ENCODE data around the gene XG. TPM values are rescaled to one million over a fixed set of nuclear protein-coding genes. Genes with fewer than 3 reads are reported as not detected.

XG gene
- total RNA-seq, 6 experiments from 2014 or later: 0.31 TPM; not detected in 5

DNA sequence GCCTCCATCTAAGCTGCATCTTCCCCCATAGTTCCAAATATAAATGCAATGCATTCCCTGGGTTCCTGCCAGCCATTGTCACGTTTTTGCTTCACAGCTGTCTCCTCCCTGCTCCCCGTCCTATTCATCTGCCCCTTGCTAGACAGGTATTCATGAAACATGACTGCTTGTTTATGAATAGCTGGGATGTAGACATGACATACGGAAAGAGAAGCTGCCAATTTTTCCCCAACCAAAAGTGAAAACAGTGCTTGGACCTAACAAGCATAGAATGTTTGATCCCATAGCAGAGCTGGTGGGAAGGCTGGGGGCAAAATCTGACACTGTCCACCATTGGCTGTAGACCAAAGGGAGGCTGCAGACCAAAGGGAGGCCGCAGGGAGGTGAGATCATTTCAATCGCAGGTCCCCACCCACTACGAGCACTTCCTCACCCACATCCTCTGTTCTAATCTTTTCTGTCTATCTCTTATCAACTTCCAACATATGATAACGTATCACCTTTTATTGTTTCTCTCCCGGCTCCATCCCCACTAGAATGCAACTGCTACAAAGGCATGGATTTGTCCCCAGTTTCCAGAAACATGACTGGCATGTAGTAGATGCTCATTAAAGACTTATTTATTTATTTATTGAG lies 68.4 kb downstream of the XG start:
- Histone ChIP-seq H3K27ac (no peak overlapping the region), H3K4me1 (peaks cover 0 to 8% (median 2%) of the 10 kb centered on the region in 4 donors), H3K36me3 (no peaks in the 10 kb centered on the region), H3K4me3 (no peak overlapping the region), H3K9me3 (no peaks in the 10 kb centered on the region), H3K27me3 (no peaks in the 10 kb centered on the region)
- DNase-seq (no peak), ATAC-seq (no peak)
- TF ChIP-seq POLR2A (IDR thresholded peaks at IDR 0.05): no peak
- TF ChIP-seq, protein P1, sequence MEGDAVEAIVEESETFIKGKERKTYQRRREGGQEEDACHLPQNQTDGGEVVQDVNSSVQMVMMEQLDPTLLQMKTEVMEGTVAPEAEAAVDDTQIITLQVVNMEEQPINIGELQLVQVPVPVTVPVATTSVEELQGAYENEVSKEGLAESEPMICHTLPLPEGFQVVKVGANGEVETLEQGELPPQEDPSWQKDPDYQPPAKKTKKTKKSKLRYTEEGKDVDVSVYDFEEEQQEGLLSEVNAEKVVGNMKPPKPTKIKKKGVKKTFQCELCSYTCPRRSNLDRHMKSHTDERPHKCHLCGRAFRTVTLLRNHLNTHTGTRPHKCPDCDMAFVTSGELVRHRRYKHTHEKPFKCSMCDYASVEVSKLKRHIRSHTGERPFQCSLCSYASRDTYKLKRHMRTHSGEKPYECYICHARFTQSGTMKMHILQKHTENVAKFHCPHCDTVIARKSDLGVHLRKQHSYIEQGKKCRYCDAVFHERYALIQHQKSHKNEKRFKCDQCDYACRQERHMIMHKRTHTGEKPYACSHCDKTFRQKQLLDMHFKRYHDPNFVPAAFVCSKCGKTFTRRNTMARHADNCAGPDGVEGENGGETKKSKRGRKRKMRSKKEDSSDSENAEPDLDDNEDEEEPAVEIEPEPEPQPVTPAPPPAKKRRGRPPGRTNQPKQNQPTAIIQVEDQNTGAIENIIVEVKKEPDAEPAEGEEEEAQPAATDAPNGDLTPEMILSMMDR (IDR thresholded peaks at IDR 0.05): no peak
- WGBS (ENCODE audit: insufficient coverage, low coverage, low lambda C conversion rate, missing lambda C conversion rate): 48% methylated on average over 8 of the region's 8 CpGs
- intact Hi-C loops (cut with DNase I): loop anchor here in 1 of 2 donors (10.0 kb wide), 1 partner anchor 165 kb away; no protein-coding TSS in a partner anchor

- no peaks in the 10 kb centered on the region for H3K27me3 ChIP-seq
- peak; percentile 31 to 65 (median 53) for DNase-seq
- intact Hi-C loops (cut with DNase I): loop anchor here in 1 of 2 donors (10.0 kb wide), 1 partner anchor 169 kb away; no protein-coding TSS in a partner anchor
- peak overlapping the region; percentile 7 to 38 (median 28) for H3K4me3 ChIP-seq
- ATAC-seq: peak; percentile 77 to 86 (median 80)
- H3K9me3 ChIP-seq: no peaks in the 10 kb centered on the region
- TF ChIP-seq, protein P1 (IDR thresholded peaks at IDR 0.05): no peak
- no peak for TF ChIP-seq POLR2A (IDR thresholded peaks at IDR 0.05)
- H3K36me3 ChIP-seq: no peaks in the 10 kb centered on the region
- 13% methylated on average over 11 of the region's 13 CpGs for WGBS (ENCODE audit: insufficient coverage, low coverage, low lambda C conversion rate, missing lambda C conversion rate)
- H3K27ac ChIP-seq: peak overlapping the region in 2 of 3 donors; percentile 60 to 67
- H3K4me1 ChIP-seq: peaks cover 0 to 8% (median 2%) of the 10 kb centered on the region in 4 donors
Observed at GRCh38 chrX:2823795-2824386, 72.1 kb downstream of the XG start.

GRCh38 chrX:2824886-2825285 lies 73.0 kb downstream of the XG start:
- H3K4me1 ChIP-seq: peaks cover 0 to 8% (median 2%) of the 10 kb centered on the region in 4 donors
- intact Hi-C loops (cut with DNase I): loop anchor here in 1 of 2 donors (10.0 kb wide), 1 partner anchor 170 kb away; no protein-coding TSS in a partner anchor
- no peaks in the 10 kb centered on the region for H3K36me3 ChIP-seq
- no peaks in the 10 kb centered on the region for H3K27me3 ChIP-seq
- no peak overlapping the region for H3K4me3 ChIP-seq
- no peak for TF ChIP-seq POLR2A (IDR thresholded peaks at IDR 0.05)
- TF ChIP-seq, protein P1 (IDR thresholded peaks at IDR 0.05): no peak
- no peaks in the 10 kb centered on the region for H3K9me3 ChIP-seq
- DNase-seq (no peak), ATAC-seq (no peak)
- no peak overlapping the region for H3K27ac ChIP-seq

DNA sequence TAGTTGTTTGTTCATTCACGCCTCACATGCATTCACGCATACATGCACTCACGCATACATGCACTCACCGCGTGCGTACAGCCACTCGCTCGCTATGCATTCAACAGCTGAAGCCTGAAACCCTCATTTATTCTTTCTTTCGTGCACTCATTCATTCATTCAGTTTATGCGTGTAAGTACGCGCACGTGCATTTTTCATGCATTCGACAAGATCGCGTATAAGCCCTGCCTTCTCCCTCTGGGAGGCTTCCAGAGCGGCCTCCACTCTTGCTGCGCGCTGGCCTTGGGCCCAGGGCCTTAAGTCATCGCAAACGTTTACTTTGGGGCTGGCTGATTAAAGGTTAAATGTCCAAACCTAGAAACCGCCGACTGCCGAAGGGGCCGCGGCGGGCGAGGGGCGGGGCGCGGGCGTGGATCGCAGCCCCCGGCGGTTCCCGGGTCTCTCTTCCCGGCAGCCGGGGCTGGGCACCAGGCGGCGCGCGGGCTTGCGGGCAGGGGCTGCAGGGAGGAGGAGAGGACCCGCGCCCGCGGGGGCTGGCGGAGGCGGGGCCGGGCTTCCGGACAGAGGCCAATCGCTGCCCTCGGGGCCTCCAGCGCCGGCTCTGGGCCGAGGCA lies 76.6 kb downstream of the XG start, which contains the start of gene GYG2:
Gene GYG2, plus strand, starts transcription at position 587 of the 615 bp plus-strand sequence. CDS start 1,259 bp downstream, outside the sequence.
- peaks cover 0 to 8% (median 2%) of the 10 kb centered on the region in 4 donors for H3K4me1 ChIP-seq
- ATAC-seq (peak; percentile 67 to 81 (median 75)), DNase-seq (peak; percentile 58 to 68 (median 64))
- H3K4me3 ChIP-seq: peak within 1 kb of the TSS; percentile 31 to 60 (median 52)
- H3K27me3 ChIP-seq: no peaks in the 10 kb centered on the region
- H3K36me3 ChIP-seq: no peaks in the 10 kb centered on the region
- no peaks in the 10 kb centered on the region for H3K9me3 ChIP-seq
- no peak within 1 kb of the TSS for H3K27ac ChIP-seq
- peak; percentile 33 for TF ChIP-seq POLR2A (IDR thresholded peaks at IDR 0.05)
- TF ChIP-seq, protein P1 (IDR thresholded peaks at IDR 0.05): no peak
- 26% methylated on average over 29 of the region's 56 CpGs for WGBS (ENCODE audit: insufficient coverage, low coverage, low lambda C conversion rate, missing lambda C conversion rate)
- intact Hi-C loops (cut with DNase I): loop anchor here in 1 of 2 donors (10.0 kb wide), 1 partner anchor 174 kb away; no protein-coding TSS in a partner anchor
